ENCODE data around the gene ZFAND5.

ZFAND5 gene

DNA sequence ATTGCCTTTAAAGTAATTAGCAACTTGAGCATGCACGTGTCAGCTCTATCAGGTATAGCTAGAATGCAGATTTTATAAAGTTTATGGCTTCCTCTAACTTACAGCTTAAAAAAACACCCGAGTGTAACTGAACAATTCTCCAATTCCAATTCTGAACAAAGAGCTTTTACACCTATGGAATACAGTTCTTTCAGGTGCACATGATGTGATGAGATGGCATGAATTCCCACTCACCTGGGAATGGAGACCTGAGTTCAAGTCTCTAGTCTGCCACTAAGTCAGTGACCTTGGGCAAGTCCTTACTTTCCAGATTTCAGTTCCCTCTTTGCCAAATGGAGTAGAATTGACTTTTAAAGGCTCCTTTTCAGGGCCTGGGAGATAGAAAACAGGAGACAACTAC lies 1.8 kb downstream of the ZFAND5 start:
- DNase-seq (ENCODE audit: low read depth), result no peak

DNA sequence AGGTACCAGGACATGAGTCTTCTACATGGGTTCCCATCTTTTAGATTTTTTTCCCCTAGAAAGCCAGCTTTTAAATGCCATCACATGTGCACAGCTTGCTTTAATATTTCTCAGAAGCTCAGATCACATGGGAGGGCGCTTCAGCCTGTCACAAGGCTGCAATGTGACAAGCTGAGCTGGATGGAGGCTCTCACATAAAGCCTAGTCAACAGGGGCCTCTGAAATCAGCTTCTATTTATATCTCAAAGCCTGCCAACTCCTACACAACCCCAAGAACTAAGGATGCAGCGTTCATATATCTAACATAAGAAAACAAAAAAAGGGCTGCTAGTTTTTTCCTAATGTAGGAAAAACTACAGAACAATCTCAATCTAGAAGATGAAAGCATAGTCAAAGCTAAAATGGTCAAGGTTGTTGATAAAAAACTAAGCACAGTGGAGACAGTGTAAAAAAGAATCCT lies 2.3 kb downstream of the ZFAND5 start:
- peak; percentile 88 for DNase-seq (ENCODE audit: low read depth)

GRCh38 chr9:72362118-72362531 lies 2.9 kb downstream of the ZFAND5 start:
- DNase-seq (ENCODE audit: low read depth), result peak; percentile 21

- no peak for DNase-seq (ENCODE audit: low read depth)
Observed at GRCh38 chr9:72361217-72361616, 3.8 kb downstream of the ZFAND5 start.

GRCh38 chr9:72360324-72360723 lies 4.7 kb downstream of the ZFAND5 start:
- no peak for DNase-seq (ENCODE audit: low read depth)

DNA sequence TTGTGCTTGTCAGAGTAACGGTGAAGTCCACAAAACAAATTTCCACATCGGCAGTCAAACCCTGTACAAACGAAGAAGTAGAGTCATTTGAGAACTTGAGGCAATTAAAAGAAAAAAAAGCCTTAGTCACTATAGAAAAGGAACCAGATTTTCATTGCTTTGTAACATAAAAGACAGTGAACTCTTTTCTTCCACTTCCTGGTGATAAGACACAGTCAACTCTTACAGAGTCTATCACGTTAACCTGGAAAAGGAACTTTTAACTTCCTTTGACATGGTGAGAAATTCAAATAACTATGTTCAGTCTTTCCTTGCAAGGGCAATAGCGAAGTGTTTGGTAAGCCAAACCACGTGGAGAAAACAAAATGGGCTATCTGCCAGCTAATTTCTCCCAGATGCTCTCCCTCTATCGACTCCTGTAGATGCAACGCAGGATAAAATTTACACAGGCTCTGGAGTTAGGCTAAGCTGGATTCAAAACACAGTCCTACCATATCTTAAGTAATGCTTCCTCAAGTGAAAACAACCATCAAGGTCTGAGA lies 8.9 kb downstream of the ZFAND5 start:
- DNase-seq (ENCODE audit: low read depth), result no peak

DNA sequence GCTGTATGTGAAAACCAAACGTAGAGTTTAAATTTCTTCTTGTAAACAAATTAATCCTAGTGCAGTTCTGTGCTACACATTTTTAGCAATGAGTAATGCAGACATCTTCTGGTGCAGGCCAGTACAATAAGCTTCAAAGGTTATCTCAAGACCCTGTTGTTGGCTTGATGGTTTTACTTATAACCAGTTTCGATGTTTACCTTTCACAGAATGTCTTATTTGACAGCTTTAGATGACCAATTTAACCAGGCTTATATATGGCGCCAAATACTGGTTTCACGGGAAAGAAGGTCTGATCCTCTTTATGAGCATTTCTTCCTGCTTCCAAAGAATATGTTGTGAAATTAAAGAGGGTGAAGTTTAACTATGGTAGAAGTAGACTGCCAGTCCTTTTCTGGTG lies 9.9 kb downstream of the ZFAND5 start:
- DNase-seq (ENCODE audit: low read depth), result no peak

DNA sequence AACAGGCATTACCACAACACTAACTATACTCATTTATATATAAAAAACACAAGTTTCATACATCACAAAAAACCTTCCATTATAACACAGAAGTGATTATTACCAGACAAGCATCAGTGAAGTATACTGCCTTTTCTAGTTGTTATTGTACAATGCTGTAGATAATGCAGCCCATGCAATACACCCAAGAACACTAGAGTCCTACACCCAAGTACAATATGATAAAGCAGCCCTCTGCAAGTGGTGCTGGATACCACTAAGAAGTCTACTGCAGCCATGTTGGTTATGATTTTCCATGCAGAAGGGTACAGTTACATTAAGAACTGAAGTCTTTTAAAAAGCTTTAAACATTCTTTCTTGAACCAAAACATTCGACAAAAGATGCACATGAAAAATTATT lies 10.3 kb downstream of the ZFAND5 start:
- DNase-seq (ENCODE audit: low read depth), result no peak

DNA sequence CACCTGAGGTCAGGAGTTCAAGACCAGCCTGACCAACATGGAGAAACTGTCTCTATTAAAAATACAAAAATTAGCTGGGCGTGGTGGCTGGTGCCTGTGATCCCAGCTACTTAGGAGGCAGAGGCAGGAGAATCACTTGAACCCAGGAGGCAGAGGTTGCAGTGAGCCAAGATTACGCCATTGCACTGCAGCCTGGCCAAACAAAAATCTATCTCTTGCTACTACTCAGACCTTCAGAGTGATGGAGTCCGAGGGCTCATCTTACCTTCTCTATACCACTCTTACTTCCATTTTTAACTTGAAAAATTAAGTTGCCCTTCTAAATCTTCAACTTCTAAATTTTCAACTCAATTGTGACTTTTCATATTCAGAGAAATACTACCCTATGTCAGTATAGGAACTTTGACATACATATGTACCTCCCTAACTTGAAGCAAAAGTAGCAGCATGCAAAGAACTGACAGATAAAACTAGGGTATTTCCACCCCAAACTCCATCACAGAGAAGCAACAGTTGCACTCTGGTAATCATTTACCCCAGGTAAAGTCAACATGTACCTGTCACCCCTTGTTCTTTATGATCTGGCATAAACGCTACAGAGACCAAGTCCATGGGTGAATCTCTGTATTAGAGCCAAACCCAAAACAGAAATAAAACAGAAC lies 11.4 kb downstream of the ZFAND5 start:
- DNase-seq (ENCODE audit: low read depth), result no peak

- no peak for DNase-seq (ENCODE audit: low read depth)
Observed at GRCh38 chr9:72352911-72353388, 12.1 kb downstream of the ZFAND5 start.

DNA sequence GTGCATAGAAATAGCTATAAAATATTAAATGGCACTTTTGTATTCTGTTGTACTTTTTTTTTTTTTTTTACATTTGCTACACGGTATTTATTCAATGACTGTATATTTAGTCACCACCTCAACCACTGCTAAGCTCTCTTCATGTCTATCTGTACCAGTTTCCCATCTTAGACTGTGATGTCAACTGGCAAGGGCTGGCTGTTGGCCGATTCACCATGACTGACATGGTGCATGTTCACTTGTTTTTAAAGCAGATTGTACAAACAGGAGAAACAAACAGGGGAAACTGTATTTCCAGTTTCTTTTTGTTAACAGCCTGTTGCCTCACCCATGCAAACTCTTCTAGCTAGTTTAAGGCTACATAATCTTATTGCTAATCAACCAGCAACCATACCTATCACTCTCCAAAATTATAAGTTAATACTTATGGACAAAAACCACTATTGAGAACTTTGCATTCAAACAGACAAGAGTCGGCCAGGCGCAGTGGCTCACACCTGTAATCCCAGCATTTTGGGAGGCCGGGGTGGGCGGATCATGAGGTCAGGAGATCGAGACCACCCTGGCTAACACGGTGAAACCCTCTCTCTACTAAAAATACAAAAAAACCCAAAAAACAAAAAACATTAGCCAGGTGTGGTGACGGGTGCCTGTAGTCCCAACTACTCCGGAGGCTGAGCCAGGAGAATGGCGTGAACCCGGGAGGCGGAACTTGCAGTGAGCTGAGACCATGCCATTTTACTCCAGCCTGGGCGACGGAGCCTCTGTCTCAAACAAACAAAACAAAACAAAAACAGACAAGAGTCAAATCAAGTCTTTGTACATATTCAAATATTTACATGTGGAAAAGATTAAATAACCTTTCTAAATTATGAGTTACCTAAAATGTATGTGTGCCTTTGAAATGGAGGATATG lies 13.2 kb downstream of the ZFAND5 start:
- peak; percentile 84 for DNase-seq (ENCODE audit: low read depth)

DNA sequence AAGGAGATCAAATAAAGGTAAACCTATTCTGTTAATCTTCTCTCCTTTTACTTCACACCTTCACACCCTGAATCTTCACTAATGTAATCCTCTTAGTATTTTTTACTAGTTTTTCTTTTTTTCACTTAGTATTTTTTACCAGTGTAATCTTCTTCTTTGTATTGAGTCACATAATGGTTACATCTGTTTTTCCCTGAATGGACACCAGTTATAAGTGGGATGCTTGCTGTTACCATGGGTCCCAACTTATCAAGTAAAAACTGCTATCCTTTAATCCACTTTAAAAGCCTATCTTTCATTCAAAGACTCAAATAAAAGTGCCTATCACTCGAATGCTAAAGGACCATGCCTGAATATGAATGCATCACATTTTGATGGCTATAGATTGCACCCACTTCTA lies 15.1 kb downstream of the ZFAND5 start:
- DNase-seq (ENCODE audit: low read depth), result no peak

DNA sequence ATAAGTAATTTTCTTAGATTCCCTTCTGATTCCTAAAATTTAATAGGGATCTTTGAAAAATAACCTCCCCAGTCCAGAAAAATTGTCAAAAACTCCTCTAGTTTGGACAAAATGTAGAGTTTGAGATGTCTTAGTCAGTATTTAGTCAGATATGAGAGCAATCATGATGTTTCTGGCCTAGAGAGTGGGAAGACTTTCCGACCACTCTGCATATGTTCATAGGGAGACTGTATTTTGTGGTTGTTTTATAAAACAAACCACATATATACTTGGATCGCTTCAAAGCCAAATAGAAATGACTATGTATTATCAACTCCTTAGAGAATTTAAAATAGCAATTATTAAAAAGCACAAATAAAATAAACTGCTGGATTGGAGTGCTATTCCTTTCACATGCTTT lies 15.8 kb downstream of the ZFAND5 start:
- no peak for DNase-seq (ENCODE audit: low read depth)

DNA sequence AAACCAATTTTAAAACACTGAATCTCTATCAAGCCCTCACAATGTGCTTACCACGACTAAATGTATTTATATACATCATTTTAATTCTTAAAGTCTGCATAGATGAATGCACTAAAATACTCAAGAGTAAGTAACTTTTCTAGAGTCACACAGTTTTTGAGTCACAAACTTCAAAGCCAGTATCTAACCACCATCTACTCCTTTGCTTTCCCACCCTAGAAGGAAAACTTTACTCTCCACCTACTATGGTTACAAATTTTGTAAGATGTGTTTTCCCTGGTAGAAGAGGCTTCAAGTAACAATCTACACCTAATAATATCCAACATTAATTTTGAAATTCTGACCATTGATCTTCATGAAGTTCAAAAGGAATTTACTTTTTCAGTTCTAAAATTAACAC lies 18.7 kb downstream of the ZFAND5 start:
- DNase-seq (ENCODE audit: low read depth), result no peak

GRCh38 chr9:72338631-72339030 lies 26.4 kb downstream of the ZFAND5 start:
- DNase-seq (ENCODE audit: low read depth), result no peak

GRCh38 chr9:72337286-72337685 lies 27.7 kb downstream of the ZFAND5 start:
- no peak for DNase-seq (ENCODE audit: low read depth)

- DNase-seq (ENCODE audit: low read depth), result no peak
Observed at GRCh38 chr9:72334658-72335337, 30.2 kb downstream of the ZFAND5 start.

DNA sequence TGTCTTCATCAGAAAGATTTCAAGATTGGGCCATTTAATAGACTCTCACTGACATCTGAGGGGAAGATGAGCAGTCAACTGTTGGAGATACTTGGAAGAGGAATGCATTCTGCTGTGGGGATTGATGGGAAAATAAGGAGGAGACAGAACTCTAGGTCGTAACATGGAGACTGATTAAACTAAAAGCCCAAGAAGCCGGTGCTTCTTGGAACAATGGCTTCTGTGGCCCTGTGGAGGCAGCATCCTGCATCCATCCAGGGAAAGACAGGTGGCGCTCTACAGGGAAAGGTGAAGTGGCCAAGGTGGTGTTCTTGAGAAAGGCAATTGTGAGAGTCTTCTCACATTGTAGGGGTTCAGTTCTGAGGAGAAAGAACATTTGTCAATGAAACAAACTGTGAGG lies 31.3 kb downstream of the ZFAND5 start:
- DNase-seq (ENCODE audit: low read depth), result no peak

DNA sequence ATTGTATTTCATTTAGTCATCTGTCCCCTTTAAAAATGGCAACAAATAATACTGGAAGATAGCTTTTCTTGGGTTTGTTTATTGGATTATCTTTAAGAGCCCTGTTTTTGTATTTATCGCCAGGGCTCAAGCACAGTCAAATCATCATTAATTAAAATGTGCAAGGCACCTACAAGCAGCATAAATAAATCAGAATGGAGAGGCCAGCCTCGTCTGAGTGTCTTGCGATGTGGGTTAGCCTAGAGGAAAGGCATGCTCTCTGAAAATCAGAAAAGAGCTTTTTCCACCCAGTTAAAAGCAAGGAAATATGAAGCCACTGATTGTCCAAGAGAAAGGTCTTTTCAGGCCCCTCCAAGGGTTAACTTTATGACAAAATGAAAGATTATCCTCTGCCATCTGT lies 31.8 kb downstream of the ZFAND5 start:
- DNase-seq (ENCODE audit: low read depth), result no peak

DNA sequence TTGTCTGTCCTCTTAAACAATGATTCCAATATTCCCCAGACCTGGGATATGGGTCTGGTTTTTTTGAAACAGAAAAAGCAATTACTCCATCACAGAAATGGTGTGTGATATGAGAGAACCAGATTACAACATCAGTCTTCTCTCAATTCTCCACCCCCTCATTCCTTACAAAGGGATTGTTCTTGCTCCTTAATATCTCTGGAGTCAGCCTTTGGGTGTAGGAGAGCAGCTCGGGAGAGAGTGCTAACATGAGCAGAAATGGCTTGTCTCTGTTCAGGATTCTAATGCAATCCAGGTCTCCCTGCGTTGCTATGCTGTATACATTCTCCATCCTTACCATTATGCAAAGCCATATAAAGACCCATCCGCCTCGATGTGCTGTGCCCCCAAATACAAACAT lies 32.7 kb downstream of the ZFAND5 start:
- no peak for DNase-seq (ENCODE audit: low read depth)

GRCh38 chr9:72327631-72328030 lies 37.4 kb downstream of the ZFAND5 start:
- no peak for DNase-seq (ENCODE audit: low read depth)

DNA sequence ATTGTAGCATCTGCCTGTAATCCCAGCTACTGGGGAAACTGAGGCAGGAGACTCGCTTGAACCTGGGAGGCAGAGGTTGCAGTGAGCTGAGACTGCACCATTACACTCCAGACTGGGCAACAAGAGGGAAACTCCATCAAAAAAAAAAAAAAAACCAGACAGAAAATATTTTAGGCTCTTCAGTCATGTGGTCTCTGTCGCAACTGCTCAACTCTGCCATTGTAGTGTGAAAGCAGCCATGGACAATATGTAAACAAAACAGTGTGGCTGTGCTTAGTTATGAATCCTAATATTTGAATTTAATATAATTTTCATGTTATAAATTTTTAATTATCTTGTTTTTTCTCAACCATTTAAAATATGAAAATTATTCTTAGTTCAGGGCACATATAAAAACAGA lies 38.4 kb downstream of the ZFAND5 start:
- no peak for DNase-seq (ENCODE audit: low read depth)

Data from stromal cell of bone marrow (primary cell).